HK-2 (cell line): ENCODE measurements around the gene SELENOS.

Experiments
- DNase-seq: peaks from one replicate; pipeline ENCODE4 v3.0.0-alpha.2; 2018; ENCODE audit not compliant: unreplicated experiment

SELENOS gene

DNA sequence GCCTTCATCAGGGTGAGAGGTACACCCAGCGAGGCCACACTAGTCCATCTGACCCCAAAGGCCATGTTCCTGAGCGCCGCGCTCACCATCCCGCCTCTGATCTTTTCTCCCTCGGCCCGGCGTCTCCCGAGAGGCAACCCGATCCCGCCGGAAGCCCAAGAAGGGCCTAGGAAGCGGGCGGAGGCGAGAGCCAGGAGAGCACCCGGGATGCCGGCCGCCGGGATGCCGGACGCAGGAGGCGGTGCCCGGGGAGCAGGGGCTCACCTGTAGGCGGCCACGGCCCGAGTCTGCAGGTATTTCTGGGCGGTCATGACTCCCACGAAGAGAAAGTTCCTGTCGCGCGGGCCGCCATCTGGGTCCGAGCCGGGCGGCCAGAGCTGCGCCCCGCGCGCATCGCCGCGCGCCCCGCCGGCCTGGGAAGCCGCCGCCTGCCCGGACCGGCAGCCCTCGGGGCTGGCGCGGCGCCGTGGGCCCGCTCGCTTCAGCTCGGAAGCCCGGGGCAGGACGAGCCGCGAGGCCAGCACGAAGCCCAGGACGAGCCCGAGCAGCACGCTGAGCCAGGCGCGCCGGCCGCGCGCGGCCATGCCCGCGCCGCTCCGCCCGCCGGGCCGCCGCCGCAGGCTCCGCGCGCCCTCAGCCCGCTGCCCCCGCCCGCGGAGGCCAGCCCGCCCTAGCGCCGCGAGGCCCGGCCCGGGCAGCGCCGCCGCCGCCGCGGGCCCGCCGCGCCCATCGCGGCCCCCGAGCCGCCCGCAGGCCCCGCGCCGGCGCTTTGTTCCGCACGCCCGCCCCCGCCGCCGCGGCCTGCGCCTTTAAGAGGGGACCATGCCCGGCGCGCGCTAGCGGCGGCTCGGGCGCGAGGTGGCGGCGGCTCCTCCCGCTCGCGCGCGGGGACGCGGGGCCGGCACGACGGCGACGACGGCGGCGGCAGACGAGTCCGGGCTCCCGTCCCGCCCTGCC lies 26.1 kb downstream of the SELENOS start:
- peak; percentile 49 for DNase-seq

DNA sequence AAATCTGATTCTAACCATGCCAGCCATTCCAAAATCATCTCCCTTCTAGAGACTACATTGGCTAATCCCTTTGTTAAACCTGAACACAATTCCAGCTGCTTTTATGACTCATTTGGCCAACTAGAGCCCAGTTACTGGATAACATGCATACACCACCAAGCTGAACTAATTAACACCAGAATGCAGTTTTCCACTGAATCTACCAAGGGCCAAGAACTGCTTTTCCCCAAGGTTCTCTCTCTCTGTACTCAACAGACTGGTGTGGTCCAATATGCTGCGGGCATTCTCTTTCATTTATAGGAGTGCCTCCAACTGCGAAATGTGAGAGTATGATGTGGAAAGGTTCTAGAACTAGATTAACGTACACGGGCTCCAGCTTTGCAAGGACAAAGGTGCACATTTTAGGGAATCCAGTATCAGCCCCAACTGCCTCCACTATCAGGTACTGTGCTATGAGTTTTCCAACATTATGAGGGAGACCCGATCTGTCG lies 26.9 kb downstream of the SELENOS start:
- no peak for DNase-seq

DNA sequence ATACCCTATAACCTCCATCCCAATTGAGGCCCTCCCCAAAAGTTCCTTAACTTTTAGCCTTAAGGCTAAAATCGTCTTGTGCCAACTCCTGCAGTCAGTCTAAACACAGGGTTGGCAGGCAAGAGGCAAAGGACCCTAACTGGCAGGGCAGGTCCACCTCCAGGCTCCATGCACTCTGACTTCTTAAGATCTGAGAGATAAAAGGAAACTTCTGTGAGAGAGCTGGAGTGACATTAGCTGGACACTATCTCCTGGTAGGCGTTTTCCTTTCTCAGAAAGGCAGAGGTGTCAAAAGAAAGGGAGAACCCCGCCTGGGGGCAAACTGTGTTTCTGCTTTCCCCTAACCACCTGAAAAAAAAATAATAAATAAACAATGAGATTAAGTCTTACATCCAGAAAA lies 29.0 kb downstream of the SELENOS start:
- no peak for DNase-seq

- no peak for DNase-seq
These were observed 30.2 kb downstream of the SELENOS start for GRCh38 chr15:101246824-101247745.

- no peak for DNase-seq
These were observed 30.9 kb downstream of the SELENOS start for GRCh38 chr15:101246391-101246790.

DNA sequence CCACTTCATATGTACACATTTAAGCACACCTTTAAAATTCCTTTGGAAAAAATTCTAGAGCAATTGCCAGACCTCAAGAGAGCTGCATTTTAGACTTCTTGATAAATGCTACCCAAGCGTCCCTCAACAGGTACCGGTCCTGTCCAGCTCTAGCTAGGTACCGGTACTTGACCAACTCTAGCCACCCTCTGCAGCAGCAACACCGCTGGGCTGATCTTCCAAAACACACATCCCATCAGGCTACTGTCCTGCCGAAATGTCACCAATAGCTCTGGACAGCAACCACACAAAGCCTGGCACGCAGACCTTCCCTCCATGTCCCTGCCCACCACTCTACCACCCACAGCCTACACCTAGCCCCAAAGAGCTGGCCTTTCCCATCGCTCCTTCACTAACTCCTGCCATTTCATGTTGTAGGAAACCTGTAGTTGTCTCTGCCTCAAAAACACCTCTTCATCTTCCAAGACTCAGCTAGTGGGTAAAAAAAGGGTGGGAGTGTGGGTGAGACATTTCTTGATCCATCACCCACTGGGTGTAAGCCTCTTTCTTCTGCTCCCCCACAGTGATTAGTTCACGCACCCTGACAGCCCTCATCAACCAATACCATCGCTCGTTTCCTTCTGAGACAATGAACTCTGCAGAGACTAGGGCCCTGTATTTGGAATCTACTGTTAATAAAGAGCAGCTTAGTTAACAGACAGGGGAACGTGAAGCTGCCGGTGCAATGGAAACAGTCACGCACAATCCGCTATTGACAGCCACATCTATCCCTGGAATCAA lies 32.2 kb downstream of the SELENOS start:
- DNase-seq, result no peak

GRCh38 chr15:101244036-101244781 lies 33.1 kb downstream of the SELENOS start:
- DNase-seq, result no peak

- no peak for DNase-seq
These were observed 33.9 kb downstream of the SELENOS start for GRCh38 chr15:101243420-101243819.

GRCh38 chr15:101242999-101243336 lies 34.3 kb downstream of the SELENOS start:
- DNase-seq, result no peak

GRCh38 chr15:101242160-101242998 lies 34.9 kb downstream of the SELENOS start:
- no peak for DNase-seq

- no peak for DNase-seq
These were observed 36.9 kb downstream of the SELENOS start for GRCh38 chr15:101240358-101240757.

GRCh38 chr15:101239724-101240136 lies 37.6 kb downstream of the SELENOS start:
- no peak for DNase-seq

DNA sequence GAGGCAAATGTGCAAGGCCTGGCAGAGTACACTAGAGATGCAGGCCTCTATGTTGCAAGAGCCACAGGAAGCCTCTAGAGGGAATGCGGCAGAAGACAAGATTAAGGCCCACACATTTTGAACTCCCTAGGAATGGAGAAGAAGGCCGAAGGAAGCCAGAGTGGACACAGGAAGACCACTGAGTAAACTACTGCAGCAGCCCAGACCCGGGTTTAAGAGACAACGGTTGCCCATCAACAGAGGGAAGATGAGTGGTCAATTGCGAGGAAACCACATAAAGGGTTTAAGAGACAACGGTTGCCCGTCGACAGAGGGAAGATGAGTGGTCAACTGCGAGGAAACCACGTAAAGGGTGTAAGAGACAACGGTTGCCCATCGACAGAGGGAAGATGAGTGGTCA lies 40.0 kb downstream of the SELENOS start:
- DNase-seq, result no peak

DNA sequence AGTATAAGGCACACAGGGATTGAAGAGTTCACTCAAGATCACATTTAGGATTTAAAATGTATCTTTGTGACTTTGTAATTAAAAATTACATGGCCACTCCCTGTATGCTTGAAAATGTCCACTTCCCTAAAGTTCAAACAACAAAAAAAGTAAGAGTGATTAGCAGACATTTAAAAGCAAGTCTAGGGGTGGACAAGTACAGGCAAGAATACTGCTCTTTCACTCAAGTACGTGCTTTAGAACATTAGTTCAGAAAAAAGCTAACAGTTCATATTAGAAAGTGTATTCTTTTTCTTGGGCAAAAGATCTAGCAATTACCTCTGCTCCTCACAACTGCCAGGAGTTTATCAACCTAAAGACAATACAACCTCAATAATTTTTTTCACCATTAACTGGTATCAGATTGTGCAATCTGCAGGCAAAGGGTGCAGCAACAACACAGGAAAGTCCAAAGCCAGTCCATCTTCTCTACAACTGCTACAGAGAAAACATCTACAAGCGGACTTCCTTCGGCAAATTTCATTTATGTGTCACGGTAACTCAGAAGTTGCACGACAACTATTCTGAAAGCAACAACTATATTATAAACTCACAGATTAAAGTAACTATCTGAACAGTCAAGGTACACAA lies 43.5 kb downstream of the SELENOS start:
- DNase-seq, result no peak

GRCh38 chr15:101232677-101233076 lies 44.6 kb downstream of the SELENOS start:
- DNase-seq, result no peak

DNA sequence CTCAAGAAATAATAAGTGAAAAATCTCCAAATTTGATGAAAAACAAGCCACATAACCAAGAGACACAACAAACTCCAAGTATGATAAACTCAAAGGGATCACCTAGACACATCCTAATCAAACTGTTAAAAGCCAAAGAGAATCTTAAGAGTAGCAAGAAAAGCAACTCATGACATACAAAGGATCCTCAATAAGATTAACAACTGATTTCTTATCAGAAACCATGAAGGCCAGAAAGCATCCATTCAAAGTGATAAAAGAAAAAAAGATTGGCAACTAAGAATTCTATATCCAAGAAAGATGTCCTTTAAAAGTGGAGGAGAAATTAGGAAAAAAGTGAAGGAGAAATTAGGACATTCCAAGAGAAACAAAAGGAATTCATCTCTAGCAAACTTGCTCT lies 49.0 kb downstream of the SELENOS start:
- DNase-seq, result no peak

DNA sequence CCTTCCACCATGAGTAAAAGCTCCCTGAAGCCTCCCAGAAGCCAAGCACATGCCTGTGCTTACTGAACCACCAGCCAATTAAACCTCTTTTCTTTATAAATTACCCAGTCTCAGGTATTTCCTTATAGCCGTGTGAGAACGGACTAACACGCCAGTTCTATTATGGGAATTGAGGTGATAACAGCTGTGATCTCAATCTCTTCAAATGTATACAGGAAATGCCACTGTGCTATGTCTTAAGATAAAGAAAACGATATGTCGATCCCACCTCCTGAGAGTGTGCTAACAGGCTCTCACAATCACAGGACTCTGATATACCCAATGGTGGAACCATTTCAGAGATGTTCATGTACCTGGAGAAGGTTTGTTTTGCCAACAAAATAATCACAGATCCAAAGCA lies 51.6 kb downstream of the SELENOS start:
- no peak for DNase-seq
